Esophagus muscularis mucosa (tissue), 4 donors: ENCODE data around the gene CNTD1.

Experiments used
- EP300 ChIP-seq: sonication (generic); formaldehyde crosslinking; IDR thresholded peaks from one replicate; pipeline ENCODE4 v1.6.1; 2017; ENCODE audit warnings: antibody characterized with exemption
- POLR2A ChIP-seq: fragments of 450-650 bp; IDR thresholded peaks from one replicate; pipeline ENCODE4 v1.6.1; 2017; ENCODE audit warnings: antibody characterized with exemption, moderate library complexity, mild to moderate bottlenecking, low read depth
- POLR2AphosphoS5 ChIP-seq, 2 donors: sonication (generic); formaldehyde crosslinking; IDR thresholded peaks; one replicate each; pipeline ENCODE4 v1.6.1; 2017; ENCODE audit warnings: antibody characterized with exemption in 2 of 2
- TF ChIP-seq, protein P1 (sequence below), 3 experiments: fragments of 200-600 bp in 2 of 3; fragments of 450-650 bp in 1 of 3; sonication (generic) in 2 of 3; IDR thresholded peaks; one replicate each; pipeline ENCODE4 v1.5.1; 2017 to 2019; ENCODE audit warnings: antibody characterized with exemption in 3 of 3, mild to moderate bottlenecking in 2 of 3, moderate library complexity in 1 of 3

DNA sequence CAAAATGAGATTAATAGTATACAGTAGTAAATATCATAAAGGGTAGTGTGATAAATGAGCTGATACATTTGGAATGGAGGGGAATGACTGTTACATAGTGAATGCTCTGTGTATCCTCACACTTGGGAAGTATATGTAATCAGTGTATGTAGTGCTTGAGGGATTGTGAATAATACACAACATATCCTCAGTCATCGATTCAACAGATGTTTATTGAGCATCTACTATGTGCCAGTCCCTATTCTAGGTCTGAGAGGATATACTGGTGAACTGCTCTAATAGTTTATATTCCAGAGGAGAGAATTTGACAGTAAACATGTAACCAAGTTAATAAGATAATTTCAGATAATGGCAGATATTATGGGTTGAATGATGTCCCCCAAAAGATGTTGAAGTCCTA lies 28.8 kb downstream of the CNTD1 start:
- TF ChIP-seq, protein P1, sequence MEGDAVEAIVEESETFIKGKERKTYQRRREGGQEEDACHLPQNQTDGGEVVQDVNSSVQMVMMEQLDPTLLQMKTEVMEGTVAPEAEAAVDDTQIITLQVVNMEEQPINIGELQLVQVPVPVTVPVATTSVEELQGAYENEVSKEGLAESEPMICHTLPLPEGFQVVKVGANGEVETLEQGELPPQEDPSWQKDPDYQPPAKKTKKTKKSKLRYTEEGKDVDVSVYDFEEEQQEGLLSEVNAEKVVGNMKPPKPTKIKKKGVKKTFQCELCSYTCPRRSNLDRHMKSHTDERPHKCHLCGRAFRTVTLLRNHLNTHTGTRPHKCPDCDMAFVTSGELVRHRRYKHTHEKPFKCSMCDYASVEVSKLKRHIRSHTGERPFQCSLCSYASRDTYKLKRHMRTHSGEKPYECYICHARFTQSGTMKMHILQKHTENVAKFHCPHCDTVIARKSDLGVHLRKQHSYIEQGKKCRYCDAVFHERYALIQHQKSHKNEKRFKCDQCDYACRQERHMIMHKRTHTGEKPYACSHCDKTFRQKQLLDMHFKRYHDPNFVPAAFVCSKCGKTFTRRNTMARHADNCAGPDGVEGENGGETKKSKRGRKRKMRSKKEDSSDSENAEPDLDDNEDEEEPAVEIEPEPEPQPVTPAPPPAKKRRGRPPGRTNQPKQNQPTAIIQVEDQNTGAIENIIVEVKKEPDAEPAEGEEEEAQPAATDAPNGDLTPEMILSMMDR (IDR thresholded peaks at IDR 0.05) = no peak
- TF ChIP-seq EP300 (no peak), POLR2A (no peak), POLR2AphosphoS5 (IDR thresholded peaks at IDR 0.05) (no peak)
